Stimulated activated naive CD8-positive, alpha-beta T cell treated with anti-CD3 and anti-CD28 coated beads, Interleukin-15, amount 100 ng/mL, for 72 hours (primary cell): ENCODE measurements around the gene GOLIM4.
"Not testable (repeated sequence)": the region's sequence is repeated elsewhere in the genome, so short reads cannot be mapped to it uniquely, and the experiment has no call there.

ENCODE experiments used
- ATAC-seq: fragments of 150-1000 bp; cut with Tn5 transposase; 2 replicates; pipeline ENCODE4 v1.10.0; 2021; ENCODE audit warnings: mild to moderate bottlenecking, moderate library complexity
- DNase-seq, 2 donors: peaks; one replicate each; pipeline ENCODE4 v3.0.0; 2021 to 2022
- H3K27ac Mint-ChIP-seq, 2 donors: one replicate each; pipeline ENCODE4 v1.8.0; 2022; ENCODE audit warnings: mild to moderate bottlenecking in 2 of 2, mixed read lengths in 2 of 2, moderate library complexity in 2 of 2
- H3K27me3 Mint-ChIP-seq: one replicate; pipeline ENCODE4 v1.8.0; 2022; ENCODE audit warnings: mixed read lengths
- H3K4me1 Mint-ChIP-seq: one replicate; pipeline ENCODE4 v1.8.0; 2022; ENCODE audit warnings: mild to moderate bottlenecking, mixed read lengths
- H3K4me3 Mint-ChIP-seq, 2 donors: one replicate each; pipeline ENCODE4 v1.8.0; 2022; ENCODE audit warnings: mild to moderate bottlenecking in 2 of 2, mixed read lengths in 2 of 2, moderate library complexity in 1 of 2
- H3K9me3 Mint-ChIP-seq, 2 donors: one replicate each; pipeline ENCODE4 v1.8.0; 2022; ENCODE audit warnings: mixed read lengths in 2 of 2

Gene GOLIM4

DNA sequence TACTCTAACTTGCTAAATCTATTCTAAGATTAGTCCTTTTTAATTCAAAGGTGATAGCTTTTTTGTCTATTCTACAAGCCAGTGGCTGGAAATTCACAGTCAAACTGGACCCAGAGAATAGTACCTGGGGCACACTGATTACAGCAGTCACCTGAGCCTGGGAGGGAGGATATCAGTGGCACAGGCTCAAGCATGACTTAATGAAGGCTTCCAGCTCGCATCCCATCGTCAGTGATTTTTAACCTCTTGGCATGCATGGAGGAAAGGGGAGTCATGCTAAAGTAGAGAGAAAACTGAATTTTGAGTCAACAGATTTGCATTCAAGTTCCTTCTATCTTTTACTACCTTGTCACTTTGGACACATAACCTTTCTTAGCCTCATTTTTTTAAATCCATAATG, 24.8 kb downstream of the GOLIM4 start:
- no peak overlapping the region for H3K27ac Mint-ChIP-seq
- ATAC-seq (no peak), DNase-seq (no peak)
- H3K4me1 Mint-ChIP-seq = peaks cover 4% of the 10 kb centered on the region
- H3K4me3 Mint-ChIP-seq = no peak overlapping the region
- no peaks in the 10 kb centered on the region for H3K27me3 Mint-ChIP-seq
- H3K9me3 Mint-ChIP-seq = no peaks in the 10 kb centered on the region

DNA sequence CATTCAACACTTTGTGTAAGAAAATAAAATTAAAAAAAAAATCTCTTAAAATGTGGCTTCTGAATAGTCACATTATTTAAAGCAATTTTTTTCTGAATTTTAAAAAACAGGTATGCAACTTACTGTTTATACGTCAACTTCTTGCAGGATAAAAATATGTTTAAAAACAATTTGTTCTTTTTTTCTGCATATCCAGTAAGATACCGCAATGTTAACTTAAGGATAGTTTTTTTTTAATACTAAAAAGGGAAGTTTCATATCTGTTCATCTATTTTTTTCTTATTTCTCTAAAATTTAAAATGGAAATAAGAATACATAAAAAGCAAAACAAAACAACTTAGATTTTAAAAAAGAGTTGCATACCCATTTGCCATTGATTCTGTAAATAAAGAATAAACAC, 27.4 kb downstream of the GOLIM4 start:
- Mint-ChIP-seq H3K9me3 (no peaks in the 10 kb centered on the region), H3K4me3 (no peak overlapping the region), H3K4me1 (peaks cover 5% of the 10 kb centered on the region), H3K27ac (no peak overlapping the region), H3K27me3 (no peaks in the 10 kb centered on the region)
- ATAC-seq = no peak
- no peak for DNase-seq

DNA sequence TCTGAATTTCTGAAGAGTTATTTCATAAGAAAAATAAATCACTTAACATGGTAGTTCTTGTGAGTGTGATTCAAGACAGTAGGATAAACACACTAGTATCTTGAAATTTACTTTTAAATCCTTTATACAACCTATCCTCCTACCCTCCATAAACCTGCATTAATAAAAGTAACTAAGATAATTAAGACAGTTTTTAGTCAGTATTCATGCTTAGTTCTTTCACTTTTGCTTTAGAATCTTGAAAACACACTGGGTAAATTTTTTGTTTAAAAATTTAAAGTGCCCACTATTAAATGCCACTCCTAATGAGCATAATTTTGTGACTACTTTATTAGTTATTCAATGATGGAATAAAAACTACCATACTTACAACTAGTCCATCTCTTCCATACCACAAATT, 28.8 kb downstream of the GOLIM4 start:
- no peak overlapping the region for H3K4me3 Mint-ChIP-seq
- H3K4me1 Mint-ChIP-seq = peaks cover 13% of the 10 kb centered on the region
- no peaks in the 10 kb centered on the region for H3K9me3 Mint-ChIP-seq
- H3K27me3 Mint-ChIP-seq = no peaks in the 10 kb centered on the region
- ATAC-seq (no peak), DNase-seq (no peak)
- no peak overlapping the region for H3K27ac Mint-ChIP-seq

DNA sequence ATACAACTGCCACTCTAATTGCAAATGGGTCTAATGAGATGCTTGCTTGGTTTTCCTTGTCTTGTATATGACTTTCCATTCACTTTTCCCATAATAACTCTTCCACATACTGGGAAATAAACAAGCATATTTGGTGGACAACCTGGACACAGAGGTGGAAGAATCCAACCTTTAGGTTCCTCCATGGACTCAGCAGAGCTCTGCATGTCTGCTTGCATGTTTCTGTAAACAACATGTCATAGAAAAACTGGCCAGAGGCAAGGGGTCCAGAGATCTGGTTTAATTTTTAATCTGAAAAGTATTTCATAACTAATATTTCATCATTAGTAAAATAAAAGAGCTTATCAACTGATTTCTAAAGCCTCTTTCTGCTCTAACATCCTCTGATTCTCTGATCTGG, 30.2 kb downstream of the GOLIM4 start:
- DNase-seq = no peak
- ATAC-seq = no peak
- no peaks in the 10 kb centered on the region for H3K27me3 Mint-ChIP-seq
- no peak overlapping the region for H3K4me3 Mint-ChIP-seq
- no peaks in the 10 kb centered on the region for H3K9me3 Mint-ChIP-seq
- H3K4me1 Mint-ChIP-seq = peaks cover 26% of the 10 kb centered on the region
- no peak overlapping the region for H3K27ac Mint-ChIP-seq

- ATAC-seq = no peak
- H3K27ac Mint-ChIP-seq = no peak overlapping the region
- H3K4me3 Mint-ChIP-seq = no peak overlapping the region
- peaks cover 26% of the 10 kb centered on the region for H3K4me1 Mint-ChIP-seq
- no peaks in the 10 kb centered on the region for H3K9me3 Mint-ChIP-seq
- H3K27me3 Mint-ChIP-seq = peaks cover 10% of the 10 kb centered on the region
- DNase-seq = no peak
Measured at GRCh38 chr3:168063122-168063521, 32.6 kb downstream of the GOLIM4 start.

GRCh38 chr3:168062679-168063078, 33.0 kb downstream of the GOLIM4 start:
- Mint-ChIP-seq H3K9me3 (no peaks in the 10 kb centered on the region), H3K4me1 (peaks cover 26% of the 10 kb centered on the region), H3K27ac (no peak overlapping the region), H3K4me3 (no peak overlapping the region), H3K27me3 (peaks cover 10% of the 10 kb centered on the region)
- DNase-seq (no peak), ATAC-seq (no peak)

- Mint-ChIP-seq H3K4me1 (peaks cover 22% of the 10 kb centered on the region), H3K27me3 (peaks cover 10% of the 10 kb centered on the region), H3K4me3 (peak overlapping the region in 1 of 2 donors; percentile 29), H3K9me3 (peaks cover 0 to 7% of the 10 kb centered on the region in 2 donors), H3K27ac (no peak overlapping the region)
- DNase-seq (no peak), ATAC-seq (peak; percentile 96)
Measured at GRCh38 chr3:168061332-168061996, 34.3 kb downstream of the GOLIM4 start.

DNA sequence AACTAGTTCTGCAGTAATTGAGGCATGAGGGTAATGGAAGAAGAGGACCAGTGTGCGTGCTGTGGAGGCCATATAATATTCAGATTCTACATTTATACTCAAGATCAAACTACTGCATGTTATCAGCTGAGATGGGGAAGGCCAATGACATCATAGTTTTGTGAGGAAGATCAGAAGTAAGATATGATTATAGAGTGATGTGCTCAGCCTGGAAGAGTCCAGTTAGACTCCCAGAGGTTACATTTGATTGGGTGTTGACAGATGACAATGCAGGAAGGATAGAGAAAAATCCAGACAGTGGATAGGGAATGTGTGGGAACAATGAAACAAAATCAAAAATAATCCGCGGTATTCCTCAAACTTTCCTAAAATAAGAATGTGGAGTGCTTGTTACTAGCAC, 35.4 kb downstream of the GOLIM4 start:
- no peak for ATAC-seq
- Mint-ChIP-seq H3K4me3 (no peak overlapping the region), H3K27ac (no peak overlapping the region), H3K4me1 (peaks cover 22% of the 10 kb centered on the region), H3K9me3 (peaks cover 0 to 10% of the 10 kb centered on the region in 2 donors), H3K27me3 (peaks cover 10% of the 10 kb centered on the region)
- no peak for DNase-seq

DNA sequence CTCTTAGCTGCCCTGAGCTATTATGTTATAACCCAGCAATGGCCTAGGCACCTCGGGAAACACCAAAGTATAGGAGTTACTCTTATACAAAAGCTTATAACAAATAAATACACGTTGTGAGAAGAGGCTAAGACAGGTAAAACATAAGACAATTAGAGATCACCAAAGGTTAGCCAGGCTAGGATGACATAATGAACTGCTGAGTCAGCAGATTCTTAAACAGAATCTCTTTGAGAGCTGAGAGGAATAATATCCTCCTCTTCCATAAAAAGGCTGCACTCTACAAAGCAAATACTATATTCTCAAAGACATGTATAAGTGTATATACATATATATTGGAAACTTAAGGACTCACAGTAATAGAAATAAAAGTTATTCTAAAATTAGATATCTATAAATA, 37.2 kb downstream of the GOLIM4 start:
- no peak overlapping the region for H3K27ac Mint-ChIP-seq
- no peak overlapping the region for H3K4me3 Mint-ChIP-seq
- H3K9me3 Mint-ChIP-seq = peaks cover 0 to 14% of the 10 kb centered on the region in 2 donors
- ATAC-seq (no peak), DNase-seq (no peak)
- H3K27me3 Mint-ChIP-seq = peaks cover 18% of the 10 kb centered on the region
- peaks cover 22% of the 10 kb centered on the region for H3K4me1 Mint-ChIP-seq

- Mint-ChIP-seq H3K4me1 (peaks cover 10% of the 10 kb centered on the region), H3K27me3 (peaks cover 19% of the 10 kb centered on the region), H3K9me3 (peaks cover 0 to 14% of the 10 kb centered on the region in 2 donors)
- not testable (repeated sequence) for DNase-seq, ATAC-seq, H3K27ac Mint-ChIP-seq, H3K4me3 Mint-ChIP-seq
Measured at GRCh38 chr3:168056398-168057230, 39.1 kb downstream of the GOLIM4 start.

GRCh38 chr3:168054447-168054846, 41.3 kb downstream of the GOLIM4 start:
- Mint-ChIP-seq H3K4me3 (no peak overlapping the region), H3K27me3 (peaks cover 16% of the 10 kb centered on the region), H3K27ac (no peak overlapping the region), H3K4me1 (no peaks in the 10 kb centered on the region), H3K9me3 (peaks cover 0 to 14% of the 10 kb centered on the region in 2 donors)
- DNase-seq (no peak), ATAC-seq (no peak)

DNA sequence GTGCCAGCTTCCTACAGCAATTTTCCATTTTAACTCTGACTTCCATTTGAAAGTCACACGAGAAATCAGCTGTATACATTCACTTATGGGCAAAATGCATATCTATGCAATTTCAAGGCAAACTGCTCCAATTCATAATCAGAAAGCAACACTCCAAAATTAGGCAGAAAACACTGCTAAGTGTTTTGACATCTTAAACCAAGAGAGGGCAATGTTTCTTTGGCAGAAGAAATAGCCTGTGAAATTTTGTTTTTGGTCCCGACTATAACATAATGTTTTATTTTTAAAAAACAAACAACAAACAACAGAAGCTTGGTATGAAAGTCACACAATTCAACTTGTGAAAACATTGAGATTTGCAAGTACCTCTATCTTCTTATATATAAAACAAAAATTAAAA, 42.6 kb downstream of the GOLIM4 start:
- H3K4me3 Mint-ChIP-seq = no peak overlapping the region
- ATAC-seq = no peak
- H3K9me3 Mint-ChIP-seq = peaks cover 0 to 14% of the 10 kb centered on the region in 2 donors
- H3K27ac Mint-ChIP-seq = no peak overlapping the region
- H3K4me1 Mint-ChIP-seq = no peaks in the 10 kb centered on the region
- peaks cover 15% of the 10 kb centered on the region for H3K27me3 Mint-ChIP-seq
- no peak for DNase-seq

- no peak for ATAC-seq
- peaks cover 15% of the 10 kb centered on the region for H3K27me3 Mint-ChIP-seq
- no peaks in the 10 kb centered on the region for H3K4me1 Mint-ChIP-seq
- H3K9me3 Mint-ChIP-seq = peaks cover 0 to 14% of the 10 kb centered on the region in 2 donors
- no peak for DNase-seq
- no peak overlapping the region for H3K27ac Mint-ChIP-seq
- no peak overlapping the region for H3K4me3 Mint-ChIP-seq
Measured at GRCh38 chr3:168052515-168052914, 43.2 kb downstream of the GOLIM4 start.

DNA sequence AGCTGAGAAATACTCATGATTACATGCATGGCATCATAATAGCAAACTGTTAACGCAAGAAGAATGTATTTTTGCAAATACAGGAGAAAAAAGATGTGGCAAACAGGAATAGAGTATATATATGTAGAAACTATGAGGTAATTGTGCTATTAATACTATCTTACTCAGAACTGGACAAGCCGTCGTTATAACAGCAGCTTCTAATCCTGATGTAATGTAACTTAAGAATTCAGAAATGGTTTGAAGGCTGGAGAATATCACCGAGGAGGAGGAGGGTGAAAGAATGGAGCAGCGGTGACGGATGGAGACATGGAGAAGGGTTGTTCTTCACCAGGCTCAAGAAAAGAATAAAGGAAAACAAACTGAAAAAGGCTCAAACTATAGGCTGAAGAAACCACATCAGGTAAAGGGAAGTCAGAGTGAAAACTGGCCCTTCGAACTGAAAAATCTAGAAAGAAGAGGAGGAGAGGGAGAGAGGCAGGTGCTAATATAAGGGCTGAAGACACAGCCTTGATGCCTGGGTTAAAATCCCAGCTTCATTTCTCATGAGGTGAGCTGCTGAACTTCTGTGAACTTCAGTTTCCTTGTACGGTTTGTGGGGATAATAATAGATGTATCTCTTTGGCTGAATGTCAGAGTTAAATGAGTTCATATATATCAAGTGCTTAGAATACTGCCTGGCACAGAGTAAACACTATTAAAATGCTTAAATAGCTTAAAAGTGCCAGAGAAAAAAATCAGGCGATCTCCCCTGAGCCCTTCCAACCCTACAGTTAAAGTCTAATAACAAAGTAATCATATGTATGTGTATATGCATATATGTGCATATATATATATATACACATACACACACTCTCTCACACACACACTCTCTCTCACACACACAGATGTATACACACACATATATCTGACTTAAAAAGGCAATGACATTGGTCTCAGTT, 43.9 kb downstream of the GOLIM4 start:
- no peak for ATAC-seq
- Mint-ChIP-seq H3K4me3 (no peak overlapping the region), H3K9me3 (peaks cover 0 to 11% of the 10 kb centered on the region in 2 donors), H3K27ac (no peak overlapping the region), H3K27me3 (peaks cover 15% of the 10 kb centered on the region), H3K4me1 (no peaks in the 10 kb centered on the region)
- no peak for DNase-seq

DNA sequence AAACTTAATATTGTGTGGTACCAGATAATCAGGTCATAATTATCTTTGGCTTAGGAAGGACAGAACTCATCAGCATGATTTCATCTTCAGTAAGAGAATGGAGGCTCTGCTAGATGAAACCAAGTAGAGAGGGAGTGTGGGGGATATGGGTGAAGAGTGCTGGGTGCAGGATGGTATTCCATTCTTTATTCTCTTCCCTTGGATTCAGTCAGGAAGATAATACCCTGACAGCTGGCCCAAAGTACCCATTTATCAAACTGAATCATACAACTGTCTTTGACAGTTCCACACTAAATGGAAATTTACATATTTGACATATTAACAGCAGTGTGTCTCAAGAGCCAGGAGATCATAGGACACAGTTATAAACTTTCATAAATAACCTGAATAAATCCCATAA, 44.7 kb downstream of the GOLIM4 start:
- no peak for DNase-seq
- ATAC-seq = no peak
- no peak overlapping the region for H3K4me3 Mint-ChIP-seq
- no peaks in the 10 kb centered on the region for H3K4me1 Mint-ChIP-seq
- H3K27ac Mint-ChIP-seq = no peak overlapping the region
- H3K27me3 Mint-ChIP-seq = peaks cover 15% of the 10 kb centered on the region
- H3K9me3 Mint-ChIP-seq = peaks cover 0 to 7% of the 10 kb centered on the region in 2 donors
